Measurements from ENCODE around the gene TMA16. TPM values are rescaled to one million over a fixed set of nuclear protein-coding genes. Genes with fewer than 3 reads are reported as not detected.

TMA16 gene
- total and polyA plus RNA-seq, 5 donors, result 8.4 to 12.8 (median 12.2) TPM

DNA sequence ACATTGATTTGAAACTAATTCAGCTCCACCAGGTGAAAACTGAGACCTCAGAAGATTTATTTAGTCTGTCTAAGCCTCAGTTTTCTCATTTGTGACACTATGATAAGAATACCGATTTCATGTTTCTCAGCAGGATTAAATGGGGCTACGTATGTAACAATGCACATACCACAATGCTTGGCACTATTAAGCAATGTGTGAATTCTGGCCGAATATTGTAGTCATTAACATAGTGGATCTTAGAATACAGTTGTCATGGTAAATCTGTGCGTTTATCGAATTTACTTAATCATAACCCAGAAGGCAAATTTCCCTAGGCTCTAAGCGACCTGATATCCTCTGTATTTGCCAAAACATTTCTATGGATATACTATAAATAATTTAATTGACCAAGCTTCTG is 69.1 kb downstream of the TMA16 start:
- no peaks in the 10 kb centered on the region for H3K9me3 ChIP-seq (ENCODE audit: control insufficient read depth, low read length)
- 87% methylated on average over 6 of the region's 6 CpGs for WGBS
- intact Hi-C loops (cut with DNase I), result no loop called here

DNA sequence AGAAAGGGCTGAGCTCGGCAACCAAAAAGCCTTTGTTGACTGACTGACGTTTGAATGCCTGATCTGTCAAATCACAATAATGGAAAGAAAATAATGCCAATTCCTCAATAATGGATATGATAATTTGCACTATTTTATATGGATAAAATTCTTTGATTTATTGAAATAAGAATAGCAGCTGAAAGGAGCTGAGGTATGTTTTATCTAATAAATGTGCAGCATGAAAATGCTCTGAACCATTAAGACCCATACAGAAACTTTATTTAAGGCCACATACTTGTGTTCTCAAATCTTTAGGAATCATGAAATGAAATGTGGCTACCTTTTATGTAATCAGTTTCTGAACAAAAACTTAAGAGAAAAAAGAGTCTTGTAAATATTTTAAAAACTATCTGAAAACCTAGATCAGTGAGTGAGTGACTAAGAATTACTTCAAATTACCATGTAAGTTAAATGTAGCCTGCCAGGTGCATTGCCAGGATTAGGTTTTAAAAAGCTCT is 69.8 kb downstream of the TMA16 start:
- ATAC-seq (no peak), DNase-seq (no peak)
- 89% methylated on average over 2 of the region's 2 CpGs for WGBS
- intact Hi-C loops (cut with DNase I), result no loop called here
- no peak overlapping the region for H3K27ac ChIP-seq (ENCODE audit: low read length)
- no peak overlapping the region for H3K4me3 ChIP-seq (ENCODE audit: low read length)
- H3K9me3 ChIP-seq (ENCODE audit: control insufficient read depth, low read length), result no peaks in the 10 kb centered on the region
- peaks cover 1% of the 10 kb centered on the region for H3K4me1 ChIP-seq (ENCODE audit: control insufficient read depth, insufficient read depth, low read length)
- H3K27me3 ChIP-seq (ENCODE audit: control insufficient read depth, insufficient read depth), result no peaks in the 10 kb centered on the region

More for the DNA sequence above, 69.1 kb downstream of the TMA16 start:
- Histone ChIP-seq H3K27me3 (ENCODE audit: control insufficient read depth, insufficient read depth) (no peaks in the 10 kb centered on the region), H3K4me3 (ENCODE audit: low read length) (no peak overlapping the region), H3K27ac (ENCODE audit: low read length) (no peak overlapping the region), H3K4me1 (ENCODE audit: control insufficient read depth, insufficient read depth, low read length) (peaks cover 1% of the 10 kb centered on the region)
- ATAC-seq (no peak), DNase-seq (no peak)

DNA sequence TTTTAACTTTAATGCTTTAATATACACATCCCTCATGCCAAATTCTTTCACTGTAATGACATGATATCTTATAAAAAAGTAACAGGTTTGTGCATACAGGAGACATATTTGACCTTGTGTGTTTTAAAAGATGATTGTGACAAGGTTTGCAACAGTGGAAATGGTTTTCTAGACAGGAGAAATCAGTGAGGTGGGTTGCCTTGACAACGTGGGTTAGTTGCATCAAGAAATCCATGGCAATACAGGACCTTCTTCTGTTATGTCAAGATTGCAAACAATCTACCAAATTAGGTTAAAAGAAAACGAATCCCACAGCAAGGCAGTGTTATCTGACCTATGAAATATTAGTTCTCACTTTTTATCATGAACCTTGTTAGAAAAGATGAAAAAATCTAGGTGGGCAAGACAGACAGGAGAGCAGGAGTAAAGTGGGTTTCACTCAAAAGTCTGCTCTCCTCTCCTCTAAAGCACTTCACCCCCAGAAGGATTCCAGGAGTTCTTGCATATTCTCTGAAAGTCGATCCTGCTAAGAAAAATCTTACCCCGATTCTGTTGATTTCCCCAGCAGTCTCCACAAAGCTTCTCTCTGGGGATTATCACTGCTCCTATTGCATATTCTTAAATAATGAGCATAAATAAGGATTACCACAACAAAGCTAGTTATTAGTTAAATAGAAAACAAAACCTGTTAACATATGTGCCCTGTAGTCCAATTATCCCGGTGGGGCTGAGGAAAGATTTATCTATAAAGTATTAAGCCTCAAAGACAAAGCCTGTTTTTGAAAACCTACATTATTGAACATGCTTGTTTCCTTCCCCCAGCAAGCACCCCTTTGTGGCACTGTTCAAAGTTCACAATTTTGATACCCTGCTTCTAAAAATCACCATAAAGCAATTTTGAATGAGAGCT is 71.0 kb downstream of the TMA16 start:
- ATAC-seq, result no peak
- intact Hi-C loops (cut with DNase I), result no loop called here
- no peaks in the 10 kb centered on the region for H3K9me3 ChIP-seq (ENCODE audit: control insufficient read depth, low read length)
- DNase-seq, result no peak
- H3K4me1 ChIP-seq (ENCODE audit: control insufficient read depth, insufficient read depth, low read length), result peaks cover 1% of the 10 kb centered on the region
- no peak overlapping the region for H3K4me3 ChIP-seq (ENCODE audit: low read length)
- WGBS, result 31% methylated on average over 5 of the region's 5 CpGs
- no peaks in the 10 kb centered on the region for H3K27me3 ChIP-seq (ENCODE audit: control insufficient read depth, insufficient read depth)
- no peak overlapping the region for H3K27ac ChIP-seq (ENCODE audit: low read length)

DNA sequence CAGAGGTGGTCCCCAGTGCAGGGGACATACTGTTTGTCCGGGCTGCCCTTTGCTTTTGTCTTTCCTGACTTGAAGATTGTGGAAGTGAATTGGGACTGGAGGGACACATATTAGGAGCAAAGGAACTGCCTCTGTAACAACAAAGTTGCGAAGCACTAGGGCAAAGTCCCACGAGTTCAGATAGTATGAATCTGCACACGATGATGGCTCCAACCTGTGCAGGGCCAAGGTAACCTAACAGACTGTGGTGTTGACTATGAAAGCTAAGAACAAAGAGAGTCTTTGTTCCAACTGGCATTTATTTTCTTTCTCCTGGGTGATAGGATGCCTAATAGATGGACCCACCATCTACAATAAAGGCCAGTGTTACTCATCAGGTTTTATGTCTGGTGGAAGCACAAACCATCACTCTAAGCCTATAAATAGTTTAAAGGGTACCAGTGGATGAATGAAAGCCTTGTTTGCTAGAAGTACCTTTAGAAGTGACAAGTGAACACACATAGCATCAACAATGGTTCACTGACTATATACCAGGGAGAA is 71.8 kb downstream of the TMA16 start:
- WGBS, result 68% methylated on average over 4 of the region's 4 CpGs
- ATAC-seq (no peak), DNase-seq (no peak)
- Histone ChIP-seq H3K27ac (ENCODE audit: low read length) (no peak overlapping the region), H3K4me1 (ENCODE audit: control insufficient read depth, insufficient read depth, low read length) (peaks cover 1% of the 10 kb centered on the region), H3K27me3 (ENCODE audit: control insufficient read depth, insufficient read depth) (no peaks in the 10 kb centered on the region), H3K4me3 (ENCODE audit: low read length) (no peak overlapping the region), H3K9me3 (ENCODE audit: control insufficient read depth, low read length) (no peaks in the 10 kb centered on the region)
- intact Hi-C loops (cut with DNase I), result no loop called here

DNA sequence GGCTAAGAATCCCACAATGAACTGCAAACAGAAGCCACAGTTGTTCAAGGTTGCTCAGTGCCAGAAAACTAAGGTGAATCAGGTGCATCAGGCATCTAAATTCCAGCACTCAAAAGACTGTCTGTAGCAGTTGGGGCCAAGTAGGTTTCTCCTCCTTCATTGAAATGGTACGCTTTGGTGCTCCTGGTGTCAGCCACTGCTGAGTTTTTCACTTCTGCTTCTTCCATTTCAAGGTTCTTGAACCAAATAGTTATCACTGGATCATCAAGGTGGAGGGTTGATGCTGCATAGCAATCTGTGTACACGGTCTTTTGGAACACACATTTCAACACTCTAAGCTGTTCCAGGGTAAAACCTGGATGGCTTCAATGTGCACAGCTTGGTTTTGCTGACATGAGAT is 74.4 kb downstream of the TMA16 start:
- DNase-seq (no peak), ATAC-seq (no peak)
- H3K4me3 ChIP-seq (ENCODE audit: low read length), result no peak overlapping the region
- H3K27ac ChIP-seq (ENCODE audit: low read length), result no peak overlapping the region
- WGBS, result 67% methylated on average over 2 of the region's 2 CpGs
- intact Hi-C loops (cut with DNase I), result no loop called here
- no peaks in the 10 kb centered on the region for H3K27me3 ChIP-seq (ENCODE audit: control insufficient read depth, insufficient read depth)
- H3K4me1 ChIP-seq (ENCODE audit: control insufficient read depth, insufficient read depth, low read length), result peaks cover 1% of the 10 kb centered on the region
- H3K9me3 ChIP-seq (ENCODE audit: control insufficient read depth, low read length), result no peaks in the 10 kb centered on the region

Other genes with a start within 250 kb of the TMA16 start
- 10 to 100 TPM in 1 of 4 donors, 1 to 10 TPM in 3; 4.4 to 11.3 (median 5.8) TPM for gene NPY1R, start 162.1 kb upstream of the TMA16 start, total RNA-seq
- 4.5 TPM for gene NPY1R, start 162.1 kb upstream of the TMA16 start, polyA plus RNA-seq
- gene NPY5R, start 150.8 kb upstream of the TMA16 start, total RNA-seq, result 1 to 10 TPM in 1 of 4 donors, under 1 TPM in 3; 0.25 to 2.0 (median 0.62) TPM
- 0.93 TPM for gene NPY5R, start 150.8 kb upstream of the TMA16 start, polyA plus RNA-seq
- gene TKTL2, start 20.9 kb upstream of the TMA16 start, total RNA-seq, result not detected
- not detected for gene TKTL2, start 20.9 kb upstream of the TMA16 start, polyA plus RNA-seq

All from right cardiac atrium (tissue), 5 donors.